Measurements from ENCODE around the gene ELMOD3. TPM values are rescaled to one million over a fixed set of nuclear protein-coding genes. Genes with fewer than 3 reads are reported as not detected.

ELMOD3 gene
- total and polyA plus RNA-seq, 5 donors from 2014 or later, result 13.5 to 21.5 (median 15.8) TPM

GRCh38 chr2:85398426-85399182 is 44.0 kb downstream of the ELMOD3 start:
- H3K27me3 Mint-ChIP-seq, result no peaks in the 10 kb centered on the region
- H3K4me1 ChIP-seq (ENCODE audit: control insufficient read depth, insufficient read depth, low read length, poor library complexity, severe bottlenecking), result no peaks in the 10 kb centered on the region
- no peak for ATAC-seq (ENCODE audit: low read depth in 2 of 2)
- H3K27ac ChIP-seq (ENCODE audit: insufficient read depth, low read length, poor library complexity, severe bottlenecking), result no peak overlapping the region
- peaks cover 3% of the 10 kb centered on the region for H3K36me3 ChIP-seq (ENCODE audit: control insufficient read depth, insufficient read depth, low read length)
- H3K27me3 ChIP-seq (ENCODE audit: control insufficient read depth, insufficient read depth, low read length), result no peaks in the 10 kb centered on the region
- peaks cover 7% of the 10 kb centered on the region for H3K36me3 Mint-ChIP-seq
- no peaks in the 10 kb centered on the region for H3K9me3 ChIP-seq (ENCODE audit: control insufficient read depth in 2 of 2, low read length in 2 of 2)
- H3K4me3 Mint-ChIP-seq, result no peak overlapping the region
- H3K9me3 Mint-ChIP-seq, result peaks cover 0 to 10% (median 0%) of the 10 kb centered on the region in 7 donors
- DNase-seq, result no peak
- H3K27ac Mint-ChIP-seq, result peak overlapping the region in 1 of 3 donors; percentile 67
- no peak overlapping the region for H3K4me3 ChIP-seq (ENCODE audit: low read depth, low read length)
- peaks cover 0 to 2% (median 0%) of the 10 kb centered on the region in 4 donors for H3K4me1 Mint-ChIP-seq

- Histone ChIP-seq H3K36me3 (ENCODE audit: control insufficient read depth, insufficient read depth, low read length) (peaks cover 3% of the 10 kb centered on the region), H3K4me3 (ENCODE audit: low read depth, low read length) (no peak overlapping the region)
- peaks cover 7% of the 10 kb centered on the region for H3K36me3 Mint-ChIP-seq
These were observed 44.5 kb downstream of the ELMOD3 start for GRCh38 chr2:85399183-85399455.

GRCh38 chr2:85400023-85400422 is 45.5 kb downstream of the ELMOD3 start:
- ATAC-seq (ENCODE audit: low read depth in 2 of 2) (no peak), DNase-seq (no peak)
- Mint-ChIP-seq H3K4me1 (no peaks in the 10 kb centered on the region), H3K27me3 (no peaks in the 10 kb centered on the region), H3K27ac (peak overlapping the region in 1 of 3 donors; percentile 77), H3K9me3 (peaks cover 0 to 10% (median 1%) of the 10 kb centered on the region in 7 donors), H3K4me3 (no peak overlapping the region), H3K36me3 (peaks cover 7% of the 10 kb centered on the region)
- no peaks in the 10 kb centered on the region for H3K4me1 ChIP-seq (ENCODE audit: control insufficient read depth, insufficient read depth, low read length, poor library complexity, severe bottlenecking)
- H3K36me3 ChIP-seq (ENCODE audit: control insufficient read depth, insufficient read depth, low read length), result peaks cover 3% of the 10 kb centered on the region
- H3K27ac ChIP-seq (ENCODE audit: insufficient read depth, low read length, poor library complexity, severe bottlenecking), result no peak overlapping the region
- no peaks in the 10 kb centered on the region for H3K27me3 ChIP-seq (ENCODE audit: control insufficient read depth, insufficient read depth, low read length)
- peaks cover 0 to 6% of the 10 kb centered on the region in 2 experiments for H3K9me3 ChIP-seq (ENCODE audit: control insufficient read depth in 2 of 2, low read length in 2 of 2)
- no peak overlapping the region for H3K4me3 ChIP-seq (ENCODE audit: low read depth, low read length)

More at GRCh38 chr2:85399183-85399455, 44.5 kb downstream of the ELMOD3 start:
- DNase-seq, result no peak
- Mint-ChIP-seq H3K27me3 (no peaks in the 10 kb centered on the region), H3K27ac (peak overlapping the region in 1 of 3 donors; percentile 67), H3K4me1 (no peaks in the 10 kb centered on the region), H3K4me3 (no peak overlapping the region), H3K9me3 (peaks cover 0 to 10% (median 1%) of the 10 kb centered on the region in 7 donors)
- no peak for ATAC-seq (ENCODE audit: low read depth in 2 of 2)
- peaks cover 0 to 4% of the 10 kb centered on the region in 2 experiments for H3K9me3 ChIP-seq (ENCODE audit: control insufficient read depth in 2 of 2, low read length in 2 of 2)
- H3K27ac ChIP-seq (ENCODE audit: insufficient read depth, low read length, poor library complexity, severe bottlenecking), result no peak overlapping the region
- no peaks in the 10 kb centered on the region for H3K27me3 ChIP-seq (ENCODE audit: control insufficient read depth, insufficient read depth, low read length)
- H3K4me1 ChIP-seq (ENCODE audit: control insufficient read depth, insufficient read depth, low read length, poor library complexity, severe bottlenecking), result no peaks in the 10 kb centered on the region

- Mint-ChIP-seq H3K4me1 (peaks cover 0 to 7% (median 5%) of the 10 kb centered on the region in 4 donors), H3K4me3 (no peak overlapping the region), H3K27ac (peak overlapping the region in 2 of 3 donors; percentile 26 to 77), H3K27me3 (no peaks in the 10 kb centered on the region), H3K9me3 (peaks cover 0 to 13% (median 3%) of the 10 kb centered on the region in 7 donors), H3K36me3 (peaks cover 7% of the 10 kb centered on the region)
- no peak overlapping the region for H3K27ac ChIP-seq (ENCODE audit: insufficient read depth, low read length, poor library complexity, severe bottlenecking)
- no peaks in the 10 kb centered on the region for H3K27me3 ChIP-seq (ENCODE audit: control insufficient read depth, insufficient read depth, low read length)
- peaks cover 4% of the 10 kb centered on the region for H3K4me1 ChIP-seq (ENCODE audit: control insufficient read depth, insufficient read depth, low read length, poor library complexity, severe bottlenecking)
- DNase-seq (no peak), ATAC-seq (ENCODE audit: low read depth in 2 of 2) (no peak)
- no peak overlapping the region for H3K4me3 ChIP-seq (ENCODE audit: low read depth, low read length)
- H3K9me3 ChIP-seq (ENCODE audit: control insufficient read depth in 2 of 2, low read length in 2 of 2), result peaks cover 0 to 6% of the 10 kb centered on the region in 2 experiments
- no peaks in the 10 kb centered on the region for H3K36me3 ChIP-seq (ENCODE audit: control insufficient read depth, insufficient read depth, low read length)
These were observed 46.2 kb downstream of the ELMOD3 start for GRCh38 chr2:85400541-85401463.

- Histone ChIP-seq H3K27me3 (ENCODE audit: control insufficient read depth, insufficient read depth, low read length) (no peaks in the 10 kb centered on the region), H3K4me1 (ENCODE audit: control insufficient read depth, insufficient read depth, low read length, poor library complexity, severe bottlenecking) (peaks cover 4% of the 10 kb centered on the region), H3K9me3 (ENCODE audit: control insufficient read depth in 2 of 2, low read length in 2 of 2) (peaks cover 0 to 6% of the 10 kb centered on the region in 2 experiments), H3K4me3 (ENCODE audit: low read depth, low read length) (no peak overlapping the region), H3K27ac (ENCODE audit: insufficient read depth, low read length, poor library complexity, severe bottlenecking) (no peak overlapping the region), H3K36me3 (ENCODE audit: control insufficient read depth, insufficient read depth, low read length) (no peaks in the 10 kb centered on the region)
- peaks cover 7% of the 10 kb centered on the region for H3K36me3 Mint-ChIP-seq
- H3K27me3 Mint-ChIP-seq, result no peaks in the 10 kb centered on the region
- H3K4me1 Mint-ChIP-seq, result peaks cover 0 to 13% (median 8%) of the 10 kb centered on the region in 4 donors
- DNase-seq, result no peak
- H3K9me3 Mint-ChIP-seq, result peaks cover 0 to 13% (median 3%) of the 10 kb centered on the region in 7 donors
- no peak overlapping the region for H3K4me3 Mint-ChIP-seq
- no peak for ATAC-seq (ENCODE audit: low read depth in 2 of 2)
- no peak overlapping the region for H3K27ac Mint-ChIP-seq
These were observed 46.9 kb downstream of the ELMOD3 start for GRCh38 chr2:85401464-85401805.

- DNase-seq, result no peak
- peaks cover 0 to 6% of the 10 kb centered on the region in 2 experiments for H3K9me3 ChIP-seq (ENCODE audit: control insufficient read depth in 2 of 2, low read length in 2 of 2)
- Mint-ChIP-seq H3K27ac (no peak overlapping the region), H3K27me3 (no peaks in the 10 kb centered on the region), H3K4me1 (peaks cover 0 to 13% (median 8%) of the 10 kb centered on the region in 4 donors), H3K4me3 (no peak overlapping the region), H3K9me3 (peaks cover 0 to 13% (median 3%) of the 10 kb centered on the region in 7 donors), H3K36me3 (peaks cover 7% of the 10 kb centered on the region)
- ATAC-seq (ENCODE audit: low read depth in 2 of 2), result no peak
- H3K27ac ChIP-seq (ENCODE audit: insufficient read depth, low read length, poor library complexity, severe bottlenecking), result no peak overlapping the region
- H3K27me3 ChIP-seq (ENCODE audit: control insufficient read depth, insufficient read depth, low read length), result no peaks in the 10 kb centered on the region
- peaks cover 4% of the 10 kb centered on the region for H3K4me1 ChIP-seq (ENCODE audit: control insufficient read depth, insufficient read depth, low read length, poor library complexity, severe bottlenecking)
- H3K36me3 ChIP-seq (ENCODE audit: control insufficient read depth, insufficient read depth, low read length), result no peaks in the 10 kb centered on the region
- no peak overlapping the region for H3K4me3 ChIP-seq (ENCODE audit: low read depth, low read length)
These were observed 47.3 kb downstream of the ELMOD3 start for GRCh38 chr2:85401844-85402243.

GRCh38 chr2:85405201-85406059 is 50.9 kb downstream of the ELMOD3 start:
- peak overlapping the region in 2 of 3 donors; percentile 16 to 24 for H3K27ac Mint-ChIP-seq
- Histone ChIP-seq H3K36me3 (ENCODE audit: control insufficient read depth, insufficient read depth, low read length) (no peaks in the 10 kb centered on the region), H3K4me3 (ENCODE audit: low read depth, low read length) (peak overlapping the region; percentile 47), H3K9me3 (ENCODE audit: control insufficient read depth in 2 of 2, low read length in 2 of 2) (peaks cover 0 to 6% of the 10 kb centered on the region in 2 experiments), H3K27me3 (ENCODE audit: control insufficient read depth, insufficient read depth, low read length) (no peaks in the 10 kb centered on the region), H3K4me1 (ENCODE audit: control insufficient read depth, insufficient read depth, low read length, poor library complexity, severe bottlenecking) (peaks cover 27% of the 10 kb centered on the region), H3K27ac (ENCODE audit: insufficient read depth, low read length, poor library complexity, severe bottlenecking) (no peak overlapping the region)
- H3K4me1 Mint-ChIP-seq, result peaks cover 9 to 40% (median 25%) of the 10 kb centered on the region in 4 donors
- peak overlapping the region; percentile 29 to 66 (median 46) for H3K4me3 Mint-ChIP-seq
- H3K27me3 Mint-ChIP-seq, result no peaks in the 10 kb centered on the region
- DNase-seq (peak in 1 of 3 donors; percentile 77), ATAC-seq (ENCODE audit: low read depth in 2 of 2) (peak; percentile 77 to 80)
- peaks cover 7% of the 10 kb centered on the region for H3K36me3 Mint-ChIP-seq
- H3K9me3 Mint-ChIP-seq, result peaks cover 0 to 13% (median 3%) of the 10 kb centered on the region in 7 donors

Data from CD4-positive, CD25-positive, alpha-beta regulatory T cell (primary cell).